UCSD-AML1 (cell line): ENCODE data around the gene TRAF7.
"Not testable (repeated sequence)": the region's sequence is repeated elsewhere in the genome, so short reads cannot be mapped to it uniquely, and the experiment has no call there.

ENCODE experiments used
- DNase-seq: peaks from one replicate; lab custom pipeline; 2025; ENCODE audit not compliant: unreplicated experiment; lab: John Stamatoyannopoulos, UW

TRAF7 gene

DNA sequence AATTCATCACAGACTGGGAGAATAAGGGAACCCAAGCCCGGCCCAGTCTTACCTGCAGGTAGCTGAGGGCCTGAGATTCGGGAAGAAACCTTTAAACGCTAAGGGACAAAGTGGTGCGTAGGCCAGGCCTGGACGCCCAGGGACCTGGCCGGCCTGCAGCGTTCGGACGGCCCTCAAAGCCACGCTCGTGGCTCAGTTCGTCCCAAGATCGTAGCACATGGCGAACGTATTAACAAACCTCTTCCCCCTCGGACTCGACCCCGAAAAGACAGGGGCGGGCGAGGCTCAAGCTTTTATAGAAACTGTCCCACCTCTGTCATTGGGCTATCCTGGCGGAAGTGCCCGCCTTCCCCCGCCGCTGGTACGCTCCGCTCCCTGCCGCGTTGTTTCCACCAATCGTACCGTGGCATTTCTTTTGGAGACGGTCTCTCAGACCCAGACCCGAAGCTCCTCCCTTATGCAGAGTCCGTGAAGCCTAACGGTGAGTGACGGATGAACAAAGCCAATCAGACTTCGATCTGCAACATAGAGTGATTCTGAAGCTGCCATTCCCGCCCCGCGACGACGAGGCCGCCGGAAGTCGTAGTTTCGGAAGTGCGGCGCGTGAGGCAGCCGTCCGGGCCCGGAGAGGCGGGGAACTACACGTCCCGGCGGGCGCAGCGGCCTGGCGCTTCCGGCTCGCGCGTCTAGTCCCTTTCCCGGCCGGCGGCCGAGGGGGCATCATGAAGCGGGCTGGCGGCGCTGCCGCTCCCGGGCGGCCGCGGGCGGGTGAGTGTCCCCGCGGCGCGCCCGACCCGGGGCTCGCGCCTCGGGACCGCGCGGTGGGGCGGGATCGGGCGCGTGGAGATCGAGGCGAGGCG, at the start of gene TRAF7:
Gene TRAF7 (plus strand): TSS at position 692 of the 860 bp plus-strand sequence. CDS start 8,139 bp downstream, outside the sequence.
- peak; percentile 100 for DNase-seq

DNA sequence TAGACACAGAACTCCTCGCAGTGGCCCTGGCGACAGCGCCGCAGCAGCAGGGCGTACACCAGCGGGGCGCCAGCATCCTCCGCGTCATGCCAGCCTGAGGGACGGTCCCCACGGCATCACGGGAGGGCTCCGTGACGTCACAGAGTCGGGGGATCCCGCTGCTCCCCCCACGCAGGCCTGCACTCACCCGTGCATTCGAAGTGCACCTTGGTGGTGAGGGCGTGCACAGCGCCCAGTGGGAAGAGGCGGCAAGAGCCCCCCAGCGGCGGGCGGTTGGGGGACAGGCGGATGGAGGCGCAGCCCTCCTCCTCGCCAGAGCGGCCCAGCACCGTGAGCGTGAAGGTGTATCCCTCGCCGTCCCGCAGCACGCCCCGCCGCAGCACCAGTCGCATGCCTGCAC, 49.4 kb upstream of the TRAF7 start:
- not testable (repeated sequence) for DNase-seq

DNA sequence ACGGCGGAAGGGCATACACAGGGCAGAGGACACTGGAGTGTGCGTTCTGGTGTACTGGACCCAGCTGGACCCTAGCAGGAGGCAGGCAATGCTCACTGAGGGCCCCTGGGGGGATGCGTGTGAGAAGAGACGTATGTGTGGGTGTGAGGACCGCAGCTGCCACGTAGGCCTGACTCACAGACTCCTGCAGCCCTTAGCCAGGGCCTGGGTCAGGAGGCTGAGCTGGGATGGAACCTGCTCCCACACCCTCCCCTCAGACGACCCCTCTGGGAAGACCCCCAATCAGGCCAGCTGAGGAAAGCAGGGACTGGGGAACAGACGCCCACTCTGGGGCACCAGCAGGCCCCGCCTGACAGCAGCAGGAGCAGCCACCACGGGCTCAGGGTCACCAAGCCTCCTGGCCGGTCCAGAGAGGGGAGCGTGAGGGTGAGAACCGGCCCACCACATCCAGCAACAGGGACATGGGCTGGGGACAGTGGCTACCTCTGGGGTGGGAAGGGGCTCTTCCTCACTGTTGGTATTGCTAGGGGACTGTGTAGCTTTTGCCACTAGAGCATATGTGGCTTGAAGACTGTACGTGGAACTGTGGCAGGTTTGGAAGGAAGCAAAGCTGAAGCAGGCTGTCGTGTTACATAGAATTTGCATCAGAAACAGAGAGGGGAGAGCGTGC, 48.3 kb upstream of the TRAF7 start:
- DNase-seq: not testable (repeated sequence)

DNA sequence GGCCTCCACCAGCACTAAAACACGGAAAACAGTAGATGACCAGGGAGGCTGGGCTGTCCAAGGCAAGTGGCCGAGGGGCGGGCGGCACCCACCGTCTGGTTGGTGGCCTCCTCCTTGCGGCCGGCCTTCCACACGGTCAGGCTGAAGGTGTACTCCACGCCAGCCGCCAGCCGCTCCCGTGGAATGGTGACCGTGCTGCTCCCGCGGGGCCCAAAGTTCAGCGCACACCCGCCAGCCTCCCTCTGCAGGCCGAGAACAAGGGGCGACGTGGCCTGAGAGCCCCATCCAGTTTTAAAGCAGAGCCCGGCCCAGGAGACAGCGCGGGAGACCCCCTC, 47.8 kb upstream of the TRAF7 start:
- DNase-seq: not testable (repeated sequence)

DNA sequence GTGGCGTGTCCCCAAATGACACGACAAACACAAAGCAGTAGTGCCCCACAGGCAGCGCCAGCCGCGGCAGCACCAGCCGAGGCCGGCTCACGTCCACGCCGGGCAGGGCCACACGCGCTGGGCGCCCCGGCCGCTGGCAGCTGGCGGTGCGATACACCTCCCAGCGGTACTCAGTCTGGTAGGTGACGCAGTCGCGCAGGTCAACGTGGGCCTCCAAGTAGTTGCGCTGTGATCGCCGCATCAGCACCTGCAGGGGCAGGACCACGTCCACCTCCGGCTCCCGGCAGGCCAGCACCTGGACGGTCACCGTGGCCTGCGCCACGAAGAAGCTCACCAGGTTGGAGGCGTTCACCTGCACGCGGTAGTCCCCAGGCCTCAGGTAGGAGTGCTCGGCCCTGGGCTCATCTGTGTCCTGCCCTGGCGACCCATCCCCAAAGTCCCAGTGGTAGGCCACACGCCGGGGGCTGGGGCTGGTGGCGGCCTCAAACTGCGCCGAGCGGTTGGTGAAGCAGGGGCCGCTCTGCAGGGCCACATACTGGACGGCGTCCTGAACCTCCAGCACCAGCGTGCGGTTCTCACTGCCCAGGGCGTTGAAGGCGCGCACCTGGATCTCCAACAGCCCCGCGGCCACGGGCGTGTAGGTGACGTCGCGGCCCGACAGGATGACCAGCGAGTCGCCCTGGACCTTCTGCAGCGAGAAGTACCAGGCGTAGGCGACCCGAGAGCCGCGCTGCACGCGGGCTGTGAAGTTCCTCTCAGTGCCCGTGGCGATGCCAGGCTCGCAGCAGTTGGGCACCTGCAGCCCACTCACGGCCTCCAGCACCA, 46.9 kb upstream of the TRAF7 start:
- DNase-seq: not testable (repeated sequence)

DNA sequence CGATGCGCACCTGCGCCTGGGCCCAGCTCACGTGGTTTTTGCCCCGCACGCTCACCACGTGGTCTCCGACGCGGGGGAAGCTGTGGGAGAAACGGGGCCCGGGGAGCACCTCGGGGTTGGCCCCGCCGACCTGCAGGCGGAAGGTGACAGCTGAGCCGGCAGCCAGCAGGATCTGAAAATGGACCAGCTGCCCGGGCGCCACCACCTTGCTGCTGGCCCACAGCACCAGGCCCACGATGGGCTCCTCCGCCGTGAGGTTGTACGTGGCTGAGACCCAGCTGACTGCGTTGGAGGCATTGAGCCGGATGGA, 46.4 kb upstream of the TRAF7 start:
- DNase-seq: not testable (repeated sequence)

DNA sequence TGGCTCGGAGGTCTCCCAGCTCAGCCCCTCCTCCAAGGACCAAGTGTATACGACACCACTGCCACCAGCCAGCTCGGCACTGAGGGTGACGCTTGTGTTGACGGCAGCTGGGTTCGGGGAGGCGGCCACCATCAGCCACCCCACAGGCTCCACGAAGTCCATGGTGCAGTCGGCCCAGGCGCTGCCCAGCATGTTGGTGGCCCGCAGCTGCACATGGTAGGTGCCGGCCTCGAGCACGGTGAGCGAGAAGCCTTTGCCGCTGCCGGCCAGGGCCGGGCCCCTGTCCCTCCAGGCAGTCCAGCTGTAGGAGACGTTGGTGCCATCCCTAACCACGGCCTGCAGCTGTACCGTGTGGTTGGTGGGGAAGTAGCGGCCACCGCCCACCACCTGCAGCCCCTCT, 45.7 kb upstream of the TRAF7 start:
- DNase-seq: not testable (repeated sequence)

DNA sequence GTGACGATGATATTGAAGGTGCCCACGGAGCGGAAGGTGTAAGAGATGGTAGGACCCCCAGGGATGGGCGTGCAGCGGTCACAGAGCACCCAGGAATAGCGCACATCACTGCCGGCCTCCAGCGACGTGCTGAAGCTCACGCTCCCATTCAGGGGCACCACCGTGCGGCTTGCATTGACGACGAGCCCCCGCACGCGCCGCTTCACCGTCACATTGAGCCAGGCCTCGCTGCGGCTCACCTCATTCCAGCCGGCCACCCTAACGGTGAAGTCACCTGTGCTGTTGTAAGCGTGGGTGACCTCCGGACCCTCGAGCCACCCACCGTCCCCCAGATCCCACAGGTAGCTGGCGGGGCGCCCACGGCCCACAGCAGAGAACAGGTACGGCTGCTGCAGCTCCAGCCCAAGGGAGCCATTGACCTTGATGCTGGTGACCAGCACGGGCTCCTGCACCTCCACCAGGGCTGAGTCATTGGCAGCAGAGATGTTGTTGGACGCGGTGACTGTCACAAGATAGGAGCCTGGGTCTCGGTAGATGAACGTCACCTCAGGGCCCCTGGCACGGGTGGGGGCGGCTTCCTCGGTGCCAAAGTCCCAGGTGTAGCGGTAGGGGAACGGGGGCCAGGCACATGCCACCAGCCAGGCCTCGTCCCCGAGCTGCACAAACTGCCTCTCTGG, 45.1 kb upstream of the TRAF7 start:
- not testable (repeated sequence) for DNase-seq

DNA sequence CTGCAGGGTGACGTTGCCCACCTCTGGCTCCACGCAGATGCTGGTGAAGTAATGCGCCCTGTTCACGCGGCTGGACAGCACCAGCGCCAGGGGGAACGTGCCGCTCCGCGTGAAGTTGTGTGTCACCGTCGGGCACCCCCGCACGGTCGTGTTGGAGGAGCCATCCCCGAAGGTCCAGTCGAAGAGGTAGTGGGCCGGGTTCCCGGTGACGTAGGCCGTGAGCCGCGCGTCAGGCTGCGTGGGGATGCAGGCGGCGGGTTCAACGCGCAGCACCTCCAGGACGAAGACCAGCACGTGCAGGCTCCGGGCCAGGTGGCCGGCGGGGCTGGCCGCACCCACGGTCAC, 44.6 kb upstream of the TRAF7 start:
- DNase-seq: not testable (repeated sequence)

DNA sequence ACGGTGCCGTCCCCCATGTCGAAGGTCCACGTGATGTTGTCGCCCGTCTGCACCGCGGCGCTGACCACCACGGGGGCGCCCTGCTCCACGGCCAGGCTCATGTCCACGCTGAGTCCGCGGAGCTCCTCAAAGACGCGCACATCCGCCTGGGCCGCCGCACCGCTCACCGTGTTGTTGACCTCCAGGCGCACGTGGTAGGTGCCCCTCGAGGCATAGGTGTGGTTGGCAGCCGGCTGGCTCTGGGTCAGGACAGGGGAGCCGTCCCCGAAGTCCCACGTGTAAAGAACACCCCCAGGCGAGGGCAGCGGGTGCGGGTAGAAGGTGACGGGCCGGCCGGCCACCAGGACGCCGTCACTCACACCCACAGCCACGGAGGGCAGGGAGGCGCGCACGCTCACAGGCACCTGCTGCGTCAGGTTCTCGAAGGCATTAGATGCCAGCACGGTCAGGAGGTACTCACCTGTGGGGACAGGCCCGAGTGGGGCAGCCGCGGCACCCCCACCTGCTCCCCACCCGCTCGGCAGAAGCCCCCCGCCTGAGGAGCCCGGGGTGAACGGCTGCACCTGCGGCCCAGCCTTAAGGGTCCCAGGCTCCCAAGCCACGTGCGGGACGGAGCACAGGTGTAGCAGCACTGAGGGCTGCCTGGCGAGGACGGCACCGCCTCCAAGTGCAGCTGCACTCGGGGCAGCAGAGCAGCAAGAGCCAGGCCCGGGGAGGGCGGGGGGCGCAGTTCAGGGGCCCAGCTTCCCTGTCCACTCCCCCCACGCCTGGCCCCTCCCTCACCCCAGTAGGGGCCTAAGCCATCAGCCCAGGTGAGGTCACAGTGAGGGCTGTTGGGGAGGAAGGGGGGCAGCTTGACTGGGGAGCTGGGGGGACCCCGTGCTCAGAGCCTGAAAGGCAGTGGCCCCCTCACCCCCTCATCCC, 43.9 kb upstream of the TRAF7 start:
- not testable (repeated sequence) for DNase-seq

DNA sequence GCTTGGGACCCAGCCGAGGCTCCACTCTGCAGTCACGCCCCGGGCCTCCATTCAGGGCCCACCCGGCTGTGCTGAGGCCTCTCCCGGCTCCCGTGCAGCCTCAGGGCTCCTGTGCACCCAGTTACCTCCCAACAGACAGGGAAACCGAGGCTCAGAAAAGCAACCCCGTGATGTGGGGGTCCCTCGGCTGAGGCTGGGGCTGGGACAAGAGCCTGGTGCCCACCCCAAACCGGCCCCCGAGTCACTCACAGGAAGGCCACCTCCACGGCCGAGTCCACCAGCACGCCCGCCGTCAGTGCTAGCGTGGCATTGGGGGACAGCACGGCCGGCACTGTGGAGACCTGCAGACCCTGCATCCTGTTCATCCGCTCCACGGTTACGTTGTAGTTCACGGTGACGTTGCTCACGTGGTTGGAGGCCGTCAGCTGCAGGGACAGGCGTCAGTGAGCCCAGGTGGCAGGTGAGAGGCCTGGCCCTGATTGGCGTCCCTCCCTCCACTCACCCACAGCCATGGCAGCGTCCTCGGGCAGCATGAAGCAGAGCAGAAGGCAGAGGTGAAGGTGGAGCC, 43.0 kb upstream of the TRAF7 start:
- DNase-seq: not testable (repeated sequence)

DNA sequence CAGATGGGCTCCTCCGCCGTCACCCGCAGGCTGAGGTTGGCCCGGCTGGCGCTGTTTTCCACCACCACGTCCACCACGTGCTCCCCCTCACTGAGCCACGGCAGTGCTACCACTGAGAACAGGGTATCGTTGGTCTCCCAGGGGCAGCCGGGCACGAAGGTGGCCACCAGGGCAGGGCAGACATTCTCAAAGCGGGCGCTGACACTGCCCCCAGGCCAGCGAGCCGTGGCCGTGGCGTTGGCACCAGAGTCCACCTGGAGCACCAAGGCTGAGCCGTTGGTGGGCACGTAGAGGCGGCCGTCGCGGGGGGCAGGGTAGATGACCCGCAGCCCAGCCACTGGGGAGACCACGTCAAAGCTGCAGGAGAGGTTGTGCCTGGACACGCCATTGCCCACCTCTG, 41.4 kb upstream of the TRAF7 start:
- DNase-seq: not testable (repeated sequence)

DNA sequence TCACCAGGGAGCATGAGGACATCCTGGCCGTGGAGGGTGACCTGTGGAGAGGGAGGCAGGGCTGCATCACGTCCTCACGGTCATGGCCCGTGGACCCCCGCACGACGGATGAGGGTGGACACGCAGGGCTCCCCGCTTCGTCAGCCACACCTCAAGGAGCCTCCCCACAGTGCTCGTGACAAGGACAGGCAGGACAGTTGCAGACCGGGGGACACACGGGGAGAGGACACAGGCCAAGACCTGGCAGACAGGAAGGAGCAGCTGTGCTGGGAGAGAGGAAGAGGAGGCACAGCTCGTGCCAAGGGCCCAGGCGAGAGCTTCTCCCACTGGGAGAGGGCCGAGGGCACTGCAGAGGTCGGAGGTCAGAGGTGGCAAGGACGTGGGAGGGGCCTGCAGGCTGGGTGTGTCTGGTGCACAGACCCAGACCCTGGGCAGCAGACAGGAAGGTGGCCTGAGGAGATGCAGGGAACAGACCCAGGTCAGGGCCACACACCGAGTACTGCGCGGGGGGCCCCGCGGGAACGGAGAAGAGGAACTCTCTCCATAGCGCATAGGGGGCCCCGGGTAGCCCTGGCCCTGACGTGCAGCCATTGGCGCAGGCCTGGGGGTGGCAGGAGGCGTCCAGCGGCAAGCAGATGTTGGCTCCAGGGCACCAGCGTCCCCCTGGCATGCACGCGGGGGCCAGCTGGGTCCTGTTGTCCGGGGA, 40.5 kb upstream of the TRAF7 start:
- not testable (repeated sequence) for DNase-seq

DNA sequence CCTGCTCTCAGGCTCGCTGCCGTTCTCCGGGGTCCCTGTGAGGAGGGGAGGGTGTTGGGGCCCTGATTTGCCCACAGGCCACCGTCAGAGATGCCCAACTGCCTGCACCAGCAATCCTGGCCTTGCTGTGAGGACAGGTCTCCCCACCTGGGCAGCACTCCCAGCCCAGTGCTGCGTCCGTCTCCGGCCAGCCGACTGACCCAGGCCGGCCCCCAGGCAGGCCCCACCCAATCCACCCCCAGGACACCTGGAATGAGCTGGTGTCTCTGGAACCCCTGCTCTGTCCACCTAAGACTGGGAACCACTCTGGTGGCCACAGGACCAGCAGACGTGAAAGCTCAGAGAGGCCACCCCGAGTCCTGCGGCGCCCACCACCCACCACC, 40.0 kb upstream of the TRAF7 start:
- DNase-seq: no peak

DNA sequence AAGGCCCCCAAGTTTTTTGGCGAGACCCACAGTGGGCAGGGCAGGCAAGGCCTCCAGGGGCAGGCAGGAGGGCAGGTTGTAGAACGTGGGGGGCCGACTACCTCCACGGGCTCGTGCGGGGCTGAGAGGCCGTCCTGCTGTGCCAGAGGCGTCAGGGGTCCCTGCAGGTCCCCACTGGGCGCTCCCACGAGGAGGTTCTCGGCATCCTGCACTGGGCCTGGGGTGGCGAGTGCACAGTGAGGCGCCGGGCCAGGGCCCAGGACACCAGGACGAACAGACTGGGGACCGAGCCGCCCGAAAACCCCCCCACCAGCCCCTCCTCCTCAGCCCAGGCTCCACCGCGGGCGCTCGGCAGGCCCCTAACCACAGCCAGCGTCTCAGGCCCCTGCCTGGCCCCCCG, 39.2 kb upstream of the TRAF7 start:
- DNase-seq: not testable (repeated sequence)

DNA sequence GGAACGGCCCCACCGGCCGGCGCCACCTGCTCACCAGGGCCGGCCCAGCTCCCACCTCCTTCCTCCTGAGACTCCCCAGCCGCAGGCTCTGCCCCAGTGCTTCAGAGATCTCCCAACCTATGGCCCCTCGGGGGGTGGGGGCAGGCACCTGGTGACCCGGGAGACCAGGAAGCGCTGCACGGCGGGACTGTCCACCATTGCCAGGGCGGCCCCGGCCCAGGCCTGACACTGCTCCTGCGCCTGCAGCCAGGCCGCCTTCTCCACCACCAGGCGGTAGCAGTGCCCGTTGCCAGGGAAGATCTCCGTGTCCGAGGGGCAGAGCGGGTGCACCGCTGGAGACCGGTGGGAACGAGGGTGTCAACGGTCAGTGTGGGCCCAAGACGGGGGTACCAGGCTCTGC, 38.2 kb upstream of the TRAF7 start:
- not testable (repeated sequence) for DNase-seq

DNA sequence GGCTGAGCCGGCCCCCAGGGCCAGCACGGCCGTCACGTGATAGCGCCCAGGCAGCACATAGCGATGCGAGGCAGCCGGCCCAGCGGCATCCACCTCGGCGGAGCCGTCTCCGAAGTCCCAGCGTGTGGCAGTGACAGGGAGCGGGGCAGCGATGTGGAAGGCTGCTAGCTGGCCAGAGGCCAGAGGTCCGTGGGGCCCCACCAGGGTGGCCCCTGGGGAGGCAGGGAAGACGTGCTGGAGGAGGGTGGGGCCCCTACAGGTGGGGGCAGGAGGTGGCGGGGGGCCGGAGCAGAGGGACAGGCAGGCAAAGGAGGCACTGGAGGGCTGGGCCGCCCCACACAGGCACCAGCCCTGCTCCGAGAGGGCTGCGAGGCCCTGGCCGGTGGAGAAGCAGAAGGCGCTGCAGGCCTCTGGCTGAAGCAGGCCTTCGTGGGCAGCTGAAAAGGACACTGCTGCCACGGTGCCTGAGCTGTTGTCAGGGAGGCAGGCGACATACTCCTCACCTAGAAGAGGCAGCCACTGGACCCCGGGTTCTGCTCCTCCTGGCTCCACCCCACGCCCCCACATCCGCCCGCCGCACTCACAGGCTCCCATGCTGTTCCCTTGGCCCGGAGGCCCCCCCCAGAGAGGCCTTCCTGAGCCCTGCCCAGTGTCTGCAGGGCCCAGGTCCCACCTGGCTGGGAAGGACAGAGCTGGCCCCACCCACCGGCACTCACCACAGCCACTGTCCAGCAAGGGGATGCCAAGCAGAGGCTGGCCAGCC, 37.4 kb upstream of the TRAF7 start:
- not testable (repeated sequence) for DNase-seq

DNA sequence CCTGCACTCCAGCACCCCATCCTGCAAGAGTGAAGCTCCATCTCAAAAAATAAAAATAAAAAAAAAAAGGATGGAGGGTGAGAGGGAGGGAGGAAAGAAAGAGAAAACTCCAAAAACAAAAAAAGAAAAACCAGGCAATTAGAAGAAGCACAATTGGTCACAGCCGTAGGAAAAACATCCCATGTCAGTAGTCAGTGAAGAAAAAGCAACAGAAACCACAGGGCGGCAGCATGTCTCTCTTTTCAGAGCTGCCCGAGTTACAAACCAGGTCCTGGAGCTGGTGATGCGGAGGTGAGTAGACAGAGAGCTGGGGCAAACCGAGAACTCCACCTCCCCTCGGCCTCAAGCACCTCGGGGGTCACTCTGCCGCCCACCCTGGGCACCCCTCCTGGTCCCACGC, 34.3 kb upstream of the TRAF7 start:
- not testable (repeated sequence) for DNase-seq
